22Rv1 (cell line): Measurements from ENCODE around the gene CCDC120.

Source experiments
- H3K27ac ChIP-seq: fragments of 450-650 bp; 2 replicates; pipeline ENCODE4 v1.5.1; 2017
- ZFX ChIP-seq: fragments of 450-650 bp; IDR thresholded peaks from 2 replicates; pipeline ENCODE4 v1.6.1; 2017; ENCODE audit warnings: antibody characterized with exemption, borderline replicate concordance
- TF ChIP-seq, protein P1 (sequence below): fragments of 450-650 bp; IDR thresholded peaks from 2 replicates; pipeline ENCODE4 v1.5.1; 2017; ENCODE audit warnings: mild to moderate bottlenecking

Gene CCDC120

DNA sequence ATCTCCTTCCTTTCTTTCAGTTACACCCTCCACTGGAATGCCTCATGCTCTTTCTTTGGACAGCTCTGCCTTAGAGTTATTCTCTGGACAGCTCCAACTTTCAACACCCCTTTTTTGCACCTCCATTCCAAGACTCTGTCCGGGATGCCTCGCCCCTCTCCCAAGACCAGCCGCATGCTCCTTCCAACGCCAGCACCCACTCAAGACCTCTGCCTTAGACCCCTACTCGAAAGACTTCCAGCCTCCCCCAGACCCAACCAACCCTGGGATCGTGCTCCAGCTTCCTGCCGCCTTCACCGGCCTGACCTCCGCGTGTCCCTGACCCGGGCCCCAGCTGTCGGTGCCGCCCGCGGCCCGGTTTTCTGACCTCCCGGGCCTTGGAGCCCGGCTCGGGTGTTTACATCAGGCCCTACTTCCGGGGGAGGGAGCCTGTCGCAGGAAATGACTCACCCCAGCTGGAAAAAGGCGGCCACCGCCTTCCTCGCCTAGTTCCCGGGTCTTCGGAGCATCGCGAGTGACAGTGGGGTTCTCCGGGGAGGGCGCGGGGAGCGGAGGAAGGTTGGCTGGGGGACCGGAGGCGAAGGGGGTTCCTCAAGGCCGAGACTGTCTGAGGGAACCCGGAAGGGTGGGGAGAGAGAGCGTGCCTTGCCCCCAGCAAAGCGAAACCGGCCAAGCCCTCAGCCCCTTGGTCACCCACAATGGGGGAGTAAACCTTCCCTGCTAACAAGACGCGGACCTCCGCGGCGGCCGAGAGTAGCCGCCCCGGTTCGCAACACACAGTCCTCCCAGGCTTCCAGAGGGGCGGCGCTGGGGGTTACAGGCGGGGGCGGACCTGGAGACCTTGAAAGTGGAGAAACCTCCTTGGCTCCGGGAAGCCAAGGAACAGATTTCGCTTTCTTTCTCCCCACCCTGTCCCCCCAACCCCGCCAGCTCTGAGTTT is 21.0 kb downstream of the CCDC120 start, which contains the start of gene WDR45:
Gene WDR45 (minus strand): TSS at position 399 of the 940 bp plus-strand sequence. CDS start 1,792 bp downstream, outside the sequence.
- peak within 1 kb of the TSS; percentile 68 for H3K27ac ChIP-seq
- no peak for TF ChIP-seq ZFX
- TF ChIP-seq, protein P1, sequence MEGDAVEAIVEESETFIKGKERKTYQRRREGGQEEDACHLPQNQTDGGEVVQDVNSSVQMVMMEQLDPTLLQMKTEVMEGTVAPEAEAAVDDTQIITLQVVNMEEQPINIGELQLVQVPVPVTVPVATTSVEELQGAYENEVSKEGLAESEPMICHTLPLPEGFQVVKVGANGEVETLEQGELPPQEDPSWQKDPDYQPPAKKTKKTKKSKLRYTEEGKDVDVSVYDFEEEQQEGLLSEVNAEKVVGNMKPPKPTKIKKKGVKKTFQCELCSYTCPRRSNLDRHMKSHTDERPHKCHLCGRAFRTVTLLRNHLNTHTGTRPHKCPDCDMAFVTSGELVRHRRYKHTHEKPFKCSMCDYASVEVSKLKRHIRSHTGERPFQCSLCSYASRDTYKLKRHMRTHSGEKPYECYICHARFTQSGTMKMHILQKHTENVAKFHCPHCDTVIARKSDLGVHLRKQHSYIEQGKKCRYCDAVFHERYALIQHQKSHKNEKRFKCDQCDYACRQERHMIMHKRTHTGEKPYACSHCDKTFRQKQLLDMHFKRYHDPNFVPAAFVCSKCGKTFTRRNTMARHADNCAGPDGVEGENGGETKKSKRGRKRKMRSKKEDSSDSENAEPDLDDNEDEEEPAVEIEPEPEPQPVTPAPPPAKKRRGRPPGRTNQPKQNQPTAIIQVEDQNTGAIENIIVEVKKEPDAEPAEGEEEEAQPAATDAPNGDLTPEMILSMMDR: no peak

DNA sequence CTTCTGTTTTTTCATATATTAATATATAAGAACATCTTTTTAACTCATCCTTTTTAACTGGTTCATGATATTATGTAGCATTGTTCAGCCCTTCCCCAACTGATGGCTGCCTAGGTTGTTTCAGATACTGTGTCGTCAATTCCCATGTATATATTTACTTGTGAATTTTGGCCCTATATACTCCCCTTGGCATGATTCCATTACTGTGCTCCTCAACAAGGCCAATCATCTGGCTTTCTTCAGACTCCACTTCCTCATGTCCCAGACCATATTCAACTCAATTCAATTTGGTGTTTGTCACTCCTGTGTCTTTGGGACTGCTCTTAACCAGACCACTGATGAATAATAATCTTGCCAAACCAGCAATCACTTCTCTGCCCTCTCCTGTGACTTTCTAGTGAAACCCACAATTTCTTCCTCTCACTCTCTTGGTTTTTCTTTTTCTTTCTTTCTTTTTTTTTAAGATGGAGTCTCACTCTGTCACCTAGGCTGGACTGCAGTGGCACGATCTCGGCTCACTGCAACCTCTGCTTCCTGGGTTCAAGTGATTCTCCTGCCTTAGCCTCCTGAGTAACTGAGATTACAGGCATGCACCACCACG is 23.6 kb downstream of the CCDC120 start:
- TF ChIP-seq ZFX: no peak
- TF ChIP-seq, protein P1: no peak
- no peak overlapping the region for H3K27ac ChIP-seq

DNA sequence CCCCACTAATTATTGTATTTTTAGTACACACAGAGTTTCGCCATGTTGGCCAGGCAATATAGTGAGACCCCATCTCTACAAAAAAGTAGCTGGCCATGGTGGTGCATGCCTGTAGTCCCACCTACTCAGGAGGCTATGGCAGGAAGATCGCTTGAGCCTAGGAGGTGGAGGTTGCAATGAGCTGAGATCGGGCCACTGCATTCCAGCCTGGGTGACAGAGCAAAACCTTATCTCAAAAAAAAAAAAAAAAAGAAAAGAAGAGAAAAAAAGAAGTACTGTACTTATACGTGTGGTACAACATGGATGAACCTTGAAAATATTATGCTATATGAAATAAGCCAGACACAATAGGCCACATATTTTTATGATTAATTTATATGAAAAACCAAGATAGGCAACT is 30.8 kb downstream of the CCDC120 start:
- no peak overlapping the region for H3K27ac ChIP-seq
- TF ChIP-seq ZFX: no peak
- TF ChIP-seq, protein P1: no peak

DNA sequence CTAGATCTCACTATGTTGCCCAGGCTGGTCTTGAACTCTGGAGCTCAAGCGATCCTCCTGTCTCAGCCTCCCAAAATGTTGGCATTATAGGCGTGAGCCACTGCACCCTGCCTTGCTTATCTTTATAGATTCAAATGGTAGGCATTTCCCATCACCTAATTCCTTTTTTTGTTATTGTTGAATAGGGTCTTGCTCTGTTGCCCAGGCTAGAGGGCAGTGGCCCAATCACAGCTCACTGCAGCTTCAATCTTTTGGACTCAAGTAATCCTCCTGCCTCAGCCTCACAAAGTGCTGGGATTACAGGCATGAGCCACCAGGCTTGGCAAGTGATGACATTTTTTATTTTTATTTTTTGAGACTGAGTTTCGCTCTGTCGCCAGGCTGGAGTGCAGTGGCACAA is 37.6 kb downstream of the CCDC120 start:
- TF ChIP-seq, protein P1: no peak
- TF ChIP-seq ZFX: no peak
- no peak overlapping the region for H3K27ac ChIP-seq

DNA sequence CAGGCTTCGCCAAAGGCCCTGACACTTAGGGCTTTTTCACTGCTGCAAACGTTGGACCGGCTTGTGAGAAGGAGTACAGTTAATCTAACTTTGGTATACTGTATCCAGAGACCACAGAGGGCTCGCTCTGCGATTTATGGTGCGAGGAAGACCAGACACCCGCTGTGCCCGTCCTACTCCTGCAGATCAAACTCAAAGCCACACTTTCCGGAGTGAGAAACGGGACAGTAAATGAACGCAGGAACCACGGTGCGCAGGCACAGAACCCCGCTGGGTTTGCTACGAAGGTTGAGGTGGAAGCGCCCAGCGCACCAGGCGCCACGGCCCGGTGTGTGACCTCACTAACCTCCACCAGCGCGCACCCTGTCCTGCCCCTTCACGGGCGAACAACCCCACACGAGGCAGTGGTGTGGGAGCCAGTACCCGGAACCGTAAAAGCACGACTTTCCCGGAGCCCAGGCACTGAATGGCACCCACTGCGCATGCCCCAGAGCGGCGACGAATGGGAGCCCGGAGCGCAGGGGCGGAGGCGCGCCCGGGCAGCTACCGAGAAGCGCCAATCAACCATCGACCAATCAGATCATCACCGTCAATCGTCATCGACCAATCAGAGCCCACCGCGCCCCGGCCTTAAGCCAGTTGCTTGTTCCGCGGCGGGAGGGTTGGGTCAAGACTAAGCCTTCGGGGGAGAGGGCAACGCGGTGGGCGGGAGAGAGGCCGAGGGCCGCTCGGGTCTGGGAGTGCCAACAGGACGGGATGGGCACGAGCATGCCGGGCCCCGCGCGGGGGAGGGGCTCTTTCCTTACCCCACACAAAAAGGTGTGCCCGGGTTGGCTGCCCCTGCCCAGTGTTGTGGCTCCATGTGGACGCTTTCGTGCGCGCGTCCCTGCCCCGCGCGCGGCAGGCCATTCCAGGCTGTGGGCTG is 42.2 kb downstream of the CCDC120 start:
- H3K27ac ChIP-seq: peak overlapping the region; percentile 82
- TF ChIP-seq ZFX: no peak
- TF ChIP-seq, protein P1: no peak

DNA sequence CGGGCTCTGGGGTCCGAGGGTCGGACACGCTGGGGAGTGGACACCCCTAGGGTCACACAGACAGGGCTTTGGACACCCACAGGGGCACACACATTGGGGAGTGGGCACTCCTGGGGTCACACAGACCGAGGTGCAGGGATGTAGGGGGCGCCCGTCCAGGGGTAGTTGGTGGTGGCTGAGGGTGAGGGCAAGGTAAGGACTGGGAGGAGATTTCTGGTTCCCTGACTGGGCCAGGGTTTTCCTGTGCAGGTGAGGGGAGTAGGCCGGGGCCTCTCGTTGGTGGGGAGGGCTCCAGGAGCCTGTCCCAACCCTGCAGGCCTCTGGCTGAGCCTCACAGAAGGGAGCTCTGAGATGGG is 42.8 kb downstream of the CCDC120 start:
- peak overlapping the region; percentile 82 for H3K27ac ChIP-seq
- no peak for TF ChIP-seq ZFX
- TF ChIP-seq, protein P1: no peak
